Natural killer cell (primary cell): Measurements from ENCODE around the gene RAB33B. TPM values are rescaled to one million over a fixed set of nuclear protein-coding genes. Genes with fewer than 3 reads are reported as not detected.

Source experiments
- total RNA-seq, 4 donors: library from RNA; stranded (reverse); fragments of 120-200 nt in 1 of 4; gene quantifications; one replicate each; pipeline versions ENCODE4 v1.2.3 to v1.2.4, GENCODE V29; 2013 to 2022

The RAB33B gene
- total RNA-seq, 3 donors from 2014 or later (not counting 1 experiment from before 2014, with no cell fraction given): 7.8 to 12.9 (median 10.5) TPM

Other genes with a start within 250 kb of the RAB33B start
- gene MGARP, start 173.9 kb upstream of the RAB33B start, total RNA-seq: under 1 TPM; 0.35 to 0.78 (median 0.63) TPM
- gene NAA15, start 152.6 kb upstream of the RAB33B start, total RNA-seq: 10 to 100 TPM; 56.7 to 66.3 (median 61.9) TPM
- 10 to 100 TPM; 14.0 to 15.8 (median 14.3) TPM for gene NDUFC1, start 151.6 kb upstream of the RAB33B start, total RNA-seq
- gene SETD7, start 102.1 kb downstream of the RAB33B start, total RNA-seq: 1 to 10 TPM; 2.6 to 4.1 (median 3.3) TPM
- 10 to 100 TPM in 2 of 3 donors, 1 to 10 TPM in 1; 7.8 to 17.0 (median 10.9) TPM for gene MGST2, start 211.7 kb downstream of the RAB33B start, total RNA-seq